IMR-90 (cell line): ENCODE measurements around the gene WNT8B. TPM values are rescaled to one million over a fixed set of nuclear protein-coding genes. Genes with fewer than 3 reads are reported as not detected.

ENCODE experiments used
- ATAC-seq: fragments of 200-7000 bp; cut with Tn5 transposase; 2 replicates; pipeline ENCODE4 v1.9.1; 2020; ENCODE audit warnings: low read depth, mild to moderate bottlenecking, moderate library complexity
- BruUV-seq: library from RNA; stranded (reverse); fragments of 400-500 nt; replicated peaks from 2 replicates; lab custom pipeline; 2021; lab: Mats Ljungman, UMichigan
- CTCF ChIA-PET: fragments of 300-600 bp; formaldehyde crosslinking; extraction: SDS; loops from one replicate; lab custom pipeline; 2021; ENCODE audit warnings: antibody characterized with exemption; lab: Yijun Ruan, JAX
- POLR2A ChIA-PET: fragments of 300-600 bp; sonication (Branson Sonifier 250); formaldehyde crosslinking; loops from one replicate; lab custom pipeline; 2022; ENCODE audit warnings: antibody characterized with exemption; ENCODE audit not compliant: unreplicated experiment; lab: Charles Lee
- DNase-seq: peaks from one replicate; pipeline ENCODE4 v3.0.0; 2013
- H2AFZ ChIP-seq: replicated peaks from 2 replicates; pipeline ENCODE3; 2013; ENCODE audit warnings: low read length, mild to moderate bottlenecking; ENCODE audit not compliant: poor library complexity
- H2AK5ac ChIP-seq: 2 replicates; pipeline ENCODE4 v1.6.1; 2013; ENCODE audit warnings: low read depth, low read length, inconsistent platforms
- H2AK9ac ChIP-seq: replicated peaks from 2 replicates; pipeline ENCODE3; 2013; ENCODE audit warnings: mild to moderate bottlenecking, low read depth, low read length, moderate library complexity; ENCODE audit not compliant: poor library complexity
- H2BK120ac ChIP-seq: 2 replicates; pipeline ENCODE4 v1.6.1; 2013; ENCODE audit warnings: low read depth, low read length, inconsistent platforms
- H2BK15ac ChIP-seq: 3 replicates; pipeline ENCODE4 v1.6.1; 2013; ENCODE audit warnings: low read depth, low read length, inconsistent platforms
- H2BK20ac ChIP-seq: 2 replicates; pipeline ENCODE4 v1.6.1; 2013; ENCODE audit warnings: low read depth, mild to moderate bottlenecking, inconsistent platforms, low read length, moderate library complexity
- H2BK5ac ChIP-seq: 2 replicates; pipeline ENCODE4 v1.6.1; 2013; ENCODE audit warnings: mild to moderate bottlenecking, low read depth, low read length, inconsistent platforms; ENCODE audit not compliant: poor library complexity, severe bottlenecking
- H3K14ac ChIP-seq: replicated peaks from 2 replicates; pipeline ENCODE4 v1.6.1; 2013; ENCODE audit warnings: low read depth, low read length, inconsistent platforms
- H3K18ac ChIP-seq: 2 replicates; pipeline ENCODE4 v1.6.1; 2013; ENCODE audit warnings: low read depth, low read length, control low read depth
- H3K23ac ChIP-seq: 2 replicates; pipeline ENCODE4 v1.6.1; 2013; ENCODE audit warnings: low read depth, low read length, inconsistent platforms
- H3K27ac ChIP-seq: 2 replicates; pipeline ENCODE4 v1.5.1; 2013; ENCODE audit warnings: mild to moderate bottlenecking, control low read depth, low read length; ENCODE audit not compliant: insufficient read depth
- H3K27me3 ChIP-seq: 2 replicates; pipeline ENCODE4 v1.6.1; 2013; ENCODE audit warnings: low read length; ENCODE audit not compliant: control insufficient read depth, insufficient read depth
- H3K36me3 ChIP-seq: 2 replicates; pipeline ENCODE4 v1.6.1; 2013; ENCODE audit warnings: low read length, mixed read lengths; ENCODE audit not compliant: control insufficient read depth, insufficient read depth
- H3K4ac ChIP-seq: 2 replicates; pipeline ENCODE4 v1.6.1; 2013; ENCODE audit warnings: low read depth, low read length, inconsistent platforms
- H3K4me1 ChIP-seq: 2 replicates; pipeline ENCODE4 v1.6.1; 2013; ENCODE audit warnings: low read length, mixed read lengths; ENCODE audit not compliant: control insufficient read depth, insufficient read depth
- H3K4me2 ChIP-seq: 2 replicates; pipeline ENCODE4 v1.6.1; 2013; ENCODE audit warnings: low read depth, mild to moderate bottlenecking, control low read depth, low read length, moderate library complexity
- H3K4me3 ChIP-seq: 2 replicates; pipeline ENCODE4 v1.5.1; 2013; ENCODE audit warnings: low read depth, mild to moderate bottlenecking, control low read depth, low read length, moderate library complexity; ENCODE audit not compliant: insufficient read depth
- H3K56ac ChIP-seq: 2 replicates; pipeline ENCODE4 v1.6.1; 2013; ENCODE audit warnings: low read length, inconsistent platforms; ENCODE audit not compliant: insufficient read depth; ENCODE audit errors: extremely low read depth
- H3K79me1 ChIP-seq, 2 experiments: 2 replicates each; pipeline ENCODE4 v1.6.1; 2013; ENCODE audit warnings: low read length in 2 of 2, inconsistent platforms in 1 of 2, low read depth in 1 of 2
- H3K9ac ChIP-seq: 2 replicates; pipeline ENCODE4 v1.6.1; 2013; ENCODE audit warnings: low read depth, low read length, control low read depth
- H3K9me1 ChIP-seq: 2 replicates; pipeline ENCODE4 v1.6.1; 2013; ENCODE audit warnings: low read length, inconsistent platforms; ENCODE audit not compliant: insufficient read depth
- H3K9me3 ChIP-seq: 2 replicates; pipeline ENCODE4 v1.6.1; 2013; ENCODE audit warnings: low read length; ENCODE audit not compliant: control insufficient read depth, insufficient read depth
- H4K20me1 ChIP-seq: 2 replicates; pipeline ENCODE4 v1.6.1; 2013; ENCODE audit warnings: low read length, inconsistent platforms; ENCODE audit not compliant: insufficient read depth
- H4K5ac ChIP-seq: 2 replicates; pipeline ENCODE4 v1.6.1; 2013; ENCODE audit warnings: mild to moderate bottlenecking, low read depth, low read length, control low read depth
- H4K8ac ChIP-seq, 2 experiments: 2 replicates each; pipeline ENCODE4 v1.6.1; 2013; ENCODE audit warnings: low read depth in 2 of 2, low read length in 2 of 2, control low read depth in 1 of 2, inconsistent platforms in 1 of 2
- H4K91ac ChIP-seq: 2 replicates; pipeline ENCODE4 v1.6.1; 2013; ENCODE audit warnings: low read depth, low read length, inconsistent platforms; ENCODE audit not compliant: insufficient read depth
- BHLHE40 ChIP-seq: fragments of 150-350 bp; IDR thresholded peaks from 2 replicates; pipeline ENCODE4 v1.6.1; 2016; ENCODE audit warnings: mild to moderate bottlenecking, low read depth, low read length
- CEBPB ChIP-seq: IDR thresholded peaks from 2 replicates; pipeline ENCODE4 v1.6.1; 2012; ENCODE audit warnings: low read depth, low read length, improper control_type of control experiment
- CHD1 ChIP-seq: IDR thresholded peaks from 2 replicates; pipeline ENCODE4 v1.6.1; 2012; ENCODE audit warnings: low read depth, low read length, improper control_type of control experiment
- FOS ChIP-seq: fragments of 150-350 bp; IDR thresholded peaks from 2 replicates; pipeline ENCODE4 v1.6.1; 2016; ENCODE audit warnings: low read depth, low read length
- MAFK ChIP-seq: IDR thresholded peaks from 2 replicates; pipeline ENCODE4 v1.6.1; 2012; ENCODE audit warnings: low read depth, low read length, improper control_type of control experiment
- MAZ ChIP-seq: IDR thresholded peaks from 2 replicates; pipeline ENCODE4 v1.6.1; 2012; ENCODE audit warnings: low read depth, mild to moderate bottlenecking, low read length, improper control_type of control experiment, moderate library complexity, borderline replicate concordance
- MXI1 ChIP-seq: IDR thresholded peaks from 2 replicates; pipeline ENCODE4 v1.6.1; 2012; ENCODE audit warnings: low read depth, mild to moderate bottlenecking, low read length, moderate library complexity, borderline replicate concordance
- NFE2L2 ChIP-seq: fragments of 150-350 bp; IDR thresholded peaks from 2 replicates; pipeline ENCODE4 v1.6.1; 2016; ENCODE audit warnings: low read depth, mild to moderate bottlenecking, low read length
- POLR2A ChIP-seq: IDR thresholded peaks from 2 replicates; pipeline ENCODE4 v1.6.1; 2012; ENCODE audit warnings: mild to moderate bottlenecking, low read depth, low read length
- RAD21 ChIP-seq: IDR thresholded peaks from 2 replicates; pipeline ENCODE4 v1.6.1; 2012; ENCODE audit warnings: low read length, improper control_type of control experiment
- RCOR1 ChIP-seq: IDR thresholded peaks from 2 replicates; pipeline ENCODE4 v1.6.1; 2012; ENCODE audit warnings: mild to moderate bottlenecking, low read length, improper control_type of control experiment; ENCODE audit not compliant: insufficient replicate concordance
- RFX5 ChIP-seq: IDR thresholded peaks from 2 replicates; pipeline ENCODE4 v1.8.0; 2012; ENCODE audit warnings: low read depth, mild to moderate bottlenecking, low read length, moderate library complexity
- SMC3 ChIP-seq: fragments of 150-350 bp; IDR thresholded peaks from 2 replicates; pipeline ENCODE4 v1.6.1; 2016; ENCODE audit warnings: low read depth, mild to moderate bottlenecking, antibody characterized with exemption, low read length, moderate library complexity
- WGBS, 2 experiments: methylation state at CpG; one replicate each; pipeline versions ENCODE4 v1.1.5 to v1.1.7; 2013; ENCODE audit warnings: missing lambda C conversion rate in 2 of 2; ENCODE audit not compliant: insufficient read length in 1 of 2; ENCODE audit errors: extremely low coverage in 2 of 2; 5-methylcytosine and 5-hydroxymethylcytosine counted together
- dilution Hi-C: fragments of 300-500 bp; cut with HindIII; formaldehyde crosslinking; loops from one replicate; pipeline ENCODE4 v1.14.3; 2018; ENCODE audit warnings: low sequenced_read_pairs; ENCODE audit not compliant: unreplicated experiment
- in situ Hi-C: fragments of 300-500 bp; cut with MboI; formaldehyde crosslinking; loops from 3 replicates; pipeline ENCODE4 v1.14.3; 2019; ENCODE audit warnings: low sequenced_read_pairs, inconsistent platforms, mixed read lengths
- intact Hi-C: fragments of 100-400 bp; cut with micrococcal nuclease; formaldehyde crosslinking; loops from 2 replicates; pipeline ENCODE4 v1.10.0; 2022
- polyA plus RNA-seq, 3 experiments: library from polyadenylated mRNA; depleted of rRNA; stranded (reverse); fragments of >200 nt; gene quantifications; 2 replicates each; pipeline ENCODE4 v1.2.3, GENCODE V29; 2012; ENCODE audit warnings: low replicate concordance in 1 of 3
- total RNA-seq: library from RNA; depleted of rRNA; stranded (reverse); fragments of >200 nt; gene quantifications from 2 replicates; pipeline ENCODE4 v1.2.3, GENCODE V29; 2012
- TF ChIP-seq, protein P1 (sequence below): conservative IDR thresholded peaks from 2 replicates; pipeline ENCODE4 v1.5.1; 2012; ENCODE audit warnings: mild to moderate bottlenecking, low read depth, low read length, improper control_type of control experiment
- TF ChIP-seq, protein P2 (sequence below): fragments of 150-350 bp; IDR thresholded peaks from 2 replicates; pipeline ENCODE4 v1.6.1; 2016; ENCODE audit warnings: low read depth, mild to moderate bottlenecking, low read length, moderate library complexity, borderline replicate concordance
- TF ChIP-seq, protein P3 (sequence below): fragments of 150-350 bp; IDR thresholded peaks from 2 replicates; pipeline ENCODE4 v1.6.1; 2017; ENCODE audit warnings: mild to moderate bottlenecking, antibody characterized with exemption, low read length, low read depth

The WNT8B gene
- total and polyA plus RNA-seq, 2 of the 4 experiments (the other 2 are of a cell fraction): 0.03 TPM; not detected in 1

DNA sequence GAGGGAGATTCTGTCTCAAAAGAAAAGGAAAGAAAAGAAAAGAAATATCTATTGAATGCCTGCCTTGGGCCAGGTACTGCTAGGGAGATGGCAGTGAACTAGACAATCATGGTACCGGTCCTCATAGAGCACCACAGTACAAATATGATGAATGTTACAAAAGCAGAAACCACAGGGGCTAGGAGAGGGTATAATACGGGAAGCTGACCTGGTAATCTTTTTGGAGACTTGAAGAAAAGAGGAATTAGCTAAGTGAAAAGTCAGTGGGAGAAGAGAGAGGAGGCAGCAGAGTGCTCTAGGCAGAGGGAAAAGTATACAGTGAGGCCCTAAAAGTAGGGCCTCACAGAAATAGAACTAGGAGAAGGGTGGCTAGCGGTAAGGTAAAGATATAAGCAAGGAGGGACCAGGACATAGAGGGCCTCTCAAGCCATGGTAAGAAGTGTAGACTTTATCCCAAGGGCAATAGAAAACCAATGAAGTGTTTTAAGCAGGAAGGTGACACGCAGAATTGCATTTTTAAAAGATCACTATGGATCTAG lies 42.8 kb upstream of the WNT8B start:
- Histone ChIP-seq H3K56ac (no peak overlapping the region), H4K8ac (no peak overlapping the region), H2BK120ac (no peak overlapping the region), H2AFZ (no peak overlapping the region), H2BK20ac (no peak overlapping the region), H4K91ac (no peak overlapping the region), H3K4me2 (no peak overlapping the region), H3K79me1 (no peaks in the 10 kb centered on the region), H3K36me3 (no peaks in the 10 kb centered on the region), H3K4ac (no peak overlapping the region), H2BK5ac (no peak overlapping the region), H2AK9ac (no peak overlapping the region), H3K14ac (no peak overlapping the region), H4K20me1 (no peaks in the 10 kb centered on the region), H3K18ac (no peak overlapping the region), H2BK15ac (no peak overlapping the region), H4K5ac (no peak overlapping the region), H3K23ac (no peak overlapping the region), H3K27ac (no peak overlapping the region), H3K4me1 (no peaks in the 10 kb centered on the region), H3K27me3 (peaks cover 19% of the 10 kb centered on the region), H3K9ac (no peak overlapping the region), H3K9me1 (no peaks in the 10 kb centered on the region), H3K4me3 (no peak overlapping the region), H3K9me3 (no peaks in the 10 kb centered on the region), H2AK5ac (no peak overlapping the region)
- intact Hi-C loops (no loop called here), in situ Hi-C loops (no loop called here), dilution Hi-C loops (no loop called here)
- ChIA-PET POLR2A (no interaction called here), CTCF (no interaction called here)
- BruUV-seq: no TSS peak
- WGBS, 2 experiments: 70% methylated on average over 2 of the region's 4 CpGs; no CpG with 5 or more reads in 1 of the 2 experiments
- no peak for DNase-seq
- TF ChIP-seq, protein P1, sequence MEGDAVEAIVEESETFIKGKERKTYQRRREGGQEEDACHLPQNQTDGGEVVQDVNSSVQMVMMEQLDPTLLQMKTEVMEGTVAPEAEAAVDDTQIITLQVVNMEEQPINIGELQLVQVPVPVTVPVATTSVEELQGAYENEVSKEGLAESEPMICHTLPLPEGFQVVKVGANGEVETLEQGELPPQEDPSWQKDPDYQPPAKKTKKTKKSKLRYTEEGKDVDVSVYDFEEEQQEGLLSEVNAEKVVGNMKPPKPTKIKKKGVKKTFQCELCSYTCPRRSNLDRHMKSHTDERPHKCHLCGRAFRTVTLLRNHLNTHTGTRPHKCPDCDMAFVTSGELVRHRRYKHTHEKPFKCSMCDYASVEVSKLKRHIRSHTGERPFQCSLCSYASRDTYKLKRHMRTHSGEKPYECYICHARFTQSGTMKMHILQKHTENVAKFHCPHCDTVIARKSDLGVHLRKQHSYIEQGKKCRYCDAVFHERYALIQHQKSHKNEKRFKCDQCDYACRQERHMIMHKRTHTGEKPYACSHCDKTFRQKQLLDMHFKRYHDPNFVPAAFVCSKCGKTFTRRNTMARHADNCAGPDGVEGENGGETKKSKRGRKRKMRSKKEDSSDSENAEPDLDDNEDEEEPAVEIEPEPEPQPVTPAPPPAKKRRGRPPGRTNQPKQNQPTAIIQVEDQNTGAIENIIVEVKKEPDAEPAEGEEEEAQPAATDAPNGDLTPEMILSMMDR: no peak
- no peak for TF ChIP-seq NFE2L2
- no peak for TF ChIP-seq MXI1
- no peak for TF ChIP-seq CEBPB
- no peak for TF ChIP-seq CHD1
- TF ChIP-seq, protein P2, sequence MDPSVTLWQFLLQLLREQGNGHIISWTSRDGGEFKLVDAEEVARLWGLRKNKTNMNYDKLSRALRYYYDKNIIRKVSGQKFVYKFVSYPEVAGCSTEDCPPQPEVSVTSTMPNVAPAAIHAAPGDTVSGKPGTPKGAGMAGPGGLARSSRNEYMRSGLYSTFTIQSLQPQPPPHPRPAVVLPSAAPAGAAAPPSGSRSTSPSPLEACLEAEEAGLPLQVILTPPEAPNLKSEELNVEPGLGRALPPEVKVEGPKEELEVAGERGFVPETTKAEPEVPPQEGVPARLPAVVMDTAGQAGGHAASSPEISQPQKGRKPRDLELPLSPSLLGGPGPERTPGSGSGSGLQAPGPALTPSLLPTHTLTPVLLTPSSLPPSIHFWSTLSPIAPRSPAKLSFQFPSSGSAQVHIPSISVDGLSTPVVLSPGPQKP: no peak
- no peak for TF ChIP-seq MAFK
- TF ChIP-seq, protein P3, sequence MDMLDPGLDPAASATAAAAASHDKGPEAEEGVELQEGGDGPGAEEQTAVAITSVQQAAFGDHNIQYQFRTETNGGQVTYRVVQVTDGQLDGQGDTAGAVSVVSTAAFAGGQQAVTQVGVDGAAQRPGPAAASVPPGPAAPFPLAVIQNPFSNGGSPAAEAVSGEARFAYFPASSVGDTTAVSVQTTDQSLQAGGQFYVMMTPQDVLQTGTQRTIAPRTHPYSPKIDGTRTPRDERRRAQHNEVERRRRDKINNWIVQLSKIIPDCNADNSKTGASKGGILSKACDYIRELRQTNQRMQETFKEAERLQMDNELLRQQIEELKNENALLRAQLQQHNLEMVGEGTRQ: no peak
- TF ChIP-seq MAZ: no peak
- no peak for TF ChIP-seq SMC3
- no peak for TF ChIP-seq RAD21
- no peak for TF ChIP-seq RFX5
- TF ChIP-seq RCOR1: no peak
- no peak for TF ChIP-seq FOS
- no peak for TF ChIP-seq POLR2A
- TF ChIP-seq BHLHE40: no peak
- no peak for ATAC-seq
